HEK293T (cell line): ENCODE data around the gene CSNK2A1.

ENCODE experiments used
- BHLHE40 ChIP-seq: fragments of 450-650 bp; IDR thresholded peaks from 2 replicates; pipeline ENCODE4 v1.6.1; 2016; ENCODE audit warnings: mild to moderate bottlenecking, moderate library complexity, borderline replicate concordance
- ELF4 ChIP-seq: fragments of 450-650 bp; IDR thresholded peaks from 2 replicates; pipeline ENCODE4 v1.6.1; 2017; ENCODE audit warnings: antibody characterized with exemption
- FOXA1 ChIP-seq: fragments of 450-650 bp; IDR thresholded peaks from 2 replicates; pipeline ENCODE4 v1.6.1; 2016; ENCODE audit warnings: mild to moderate bottlenecking
- FOXM1 ChIP-seq: fragments of 450-650 bp; IDR thresholded peaks from 2 replicates; pipeline ENCODE4 v1.6.1; 2017; ENCODE audit warnings: mild to moderate bottlenecking, borderline replicate concordance
- HDGF ChIP-seq: fragments of 450-650 bp; IDR thresholded peaks from 2 replicates; pipeline ENCODE4 v1.6.1; 2017; ENCODE audit warnings: antibody characterized with exemption, borderline replicate concordance
- L3MBTL2 ChIP-seq: fragments of 450-650 bp; conservative IDR thresholded peaks from 2 replicates; pipeline ENCODE4 v1.6.1; 2016; ENCODE audit warnings: mild to moderate bottlenecking
- NFRKB ChIP-seq: fragments of 450-650 bp; IDR thresholded peaks from 2 replicates; pipeline ENCODE4 v1.6.1; 2016; ENCODE audit warnings: mild to moderate bottlenecking, moderate library complexity
- PKNOX1 ChIP-seq: fragments of 450-650 bp; IDR thresholded peaks from 2 replicates; pipeline ENCODE4 v1.6.1; 2016
- SP1 ChIP-seq: fragments of 450-650 bp; IDR thresholded peaks from 2 replicates; pipeline ENCODE4 v1.6.1; 2017
- SUZ12 ChIP-seq: fragments of 450-650 bp; IDR thresholded peaks from 2 replicates; pipeline ENCODE4 v1.6.1; 2016; ENCODE audit warnings: mild to moderate bottlenecking
- TARDBP ChIP-seq: fragments of 450-650 bp; IDR thresholded peaks from 2 replicates; pipeline ENCODE4 v1.6.1; 2016
- ZNF384 ChIP-seq: fragments of 450-650 bp; IDR thresholded peaks from 2 replicates; pipeline ENCODE4 v1.6.1; 2016

- TF ChIP-seq ELF4 (no peak), PKNOX1 (no peak), SUZ12 (no peak), BHLHE40 (no peak), SP1 (no peak), HDGF (no peak), ZNF384 (no peak), FOXM1 (no peak), L3MBTL2 (no peak), FOXA1 (no peak), TARDBP (no peak), NFRKB (no peak)
These were observed 30.8 kb upstream of the CSNK2A1 start for GRCh38 chr20:574297-574942.
